Parathyroid adenoma (tissue), 2 donors: ENCODE results near the gene MANEAL.

ENCODE experiments used
- H2AFZ ChIP-seq: fragments of 300-600 bp; sonication (generic); one replicate; pipeline ENCODE4 v1.7.0; 2017; ENCODE audit warnings: antibody characterized with exemption, mild to moderate bottlenecking
- H3K27ac ChIP-seq: fragments of 300-600 bp; sonication (generic); one replicate; pipeline ENCODE4 v1.7.0; 2017
- H3K27me3 ChIP-seq: fragments of 300-600 bp; sonication (generic); one replicate; pipeline ENCODE4 v1.7.0; 2017; ENCODE audit warnings: low read length; ENCODE audit not compliant: control insufficient read depth, insufficient read depth
- H3K36me3 ChIP-seq: fragments of 300-600 bp; sonication (generic); one replicate; pipeline ENCODE4 v1.7.0; 2017; ENCODE audit warnings: low read length; ENCODE audit not compliant: control insufficient read depth, insufficient read depth
- H3K4me1 ChIP-seq: fragments of 300-600 bp; sonication (generic); one replicate; pipeline ENCODE4 v1.7.0; 2017; ENCODE audit warnings: control low read depth
- H3K4me2 ChIP-seq: fragments of 300-600 bp; sonication (generic); one replicate; pipeline ENCODE4 v1.7.0; 2017; ENCODE audit warnings: low read length
- H3K4me3 ChIP-seq: fragments of 300-600 bp; sonication (generic); one replicate; pipeline ENCODE4 v1.7.0; 2017; ENCODE audit warnings: low read depth, low read length
- H3K79me2 ChIP-seq: fragments of 300-600 bp; sonication (generic); one replicate; pipeline ENCODE4 v1.7.0; 2017; ENCODE audit warnings: control low read depth
- H3K9ac ChIP-seq: fragments of 300-600 bp; sonication (generic); one replicate; pipeline ENCODE4 v1.7.0; 2017; ENCODE audit warnings: mild to moderate bottlenecking
- H3K9me3 ChIP-seq: fragments of 300-600 bp; sonication (generic); one replicate; pipeline ENCODE4 v1.7.0; 2017; ENCODE audit warnings: low read length; ENCODE audit not compliant: control insufficient read depth
- TF ChIP-seq, protein P1 (sequence below): fragments of 300-600 bp; sonication (generic); IDR thresholded peaks from one replicate; pipeline ENCODE4 v1.7.0; 2017; ENCODE audit warnings: antibody characterized with exemption, mild to moderate bottlenecking
- donor health status: primary hyperparathyroidism.

Gene MANEAL

DNA sequence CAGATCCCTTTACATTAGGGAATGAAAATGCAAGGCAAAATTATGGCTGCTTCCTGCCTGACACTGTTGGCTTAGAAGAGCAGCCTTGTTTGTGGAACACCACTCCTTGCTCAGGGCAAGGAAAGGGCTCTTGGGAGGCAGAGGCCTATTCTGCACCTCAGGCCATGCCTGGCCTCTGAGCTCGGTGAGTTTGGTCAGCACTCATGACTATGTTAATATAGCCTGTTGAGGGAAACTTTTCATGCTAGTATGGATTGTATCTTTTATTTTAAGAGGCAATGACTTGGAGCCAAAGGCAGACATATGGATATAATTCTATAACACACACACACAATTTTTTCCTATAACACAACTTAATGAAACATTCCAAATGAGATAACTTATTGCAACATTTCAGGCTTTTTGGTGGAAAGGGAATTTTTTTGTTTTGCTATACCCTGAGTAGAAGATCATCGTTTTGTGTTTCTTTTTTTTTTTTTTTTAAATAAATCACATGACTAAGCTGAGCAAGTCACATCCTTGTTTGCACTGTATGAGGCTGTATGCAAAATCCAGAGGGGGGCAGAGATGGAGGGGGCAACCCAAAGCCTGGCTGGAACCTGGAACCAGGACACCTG lies 20.0 kb downstream of the MANEAL start:
- Histone ChIP-seq H3K4me1 (peaks cover 2% of the 10 kb centered on the region), H3K27me3 (no peaks in the 10 kb centered on the region), H3K9me3 (no peaks in the 10 kb centered on the region), H3K27ac (no peak overlapping the region), H3K36me3 (no peaks in the 10 kb centered on the region), H3K9ac (no peak overlapping the region), H2AFZ (no peak overlapping the region), H3K4me2 (no peak overlapping the region), H3K4me3 (no peak overlapping the region), H3K79me2 (no peaks in the 10 kb centered on the region)
- TF ChIP-seq, protein P1, sequence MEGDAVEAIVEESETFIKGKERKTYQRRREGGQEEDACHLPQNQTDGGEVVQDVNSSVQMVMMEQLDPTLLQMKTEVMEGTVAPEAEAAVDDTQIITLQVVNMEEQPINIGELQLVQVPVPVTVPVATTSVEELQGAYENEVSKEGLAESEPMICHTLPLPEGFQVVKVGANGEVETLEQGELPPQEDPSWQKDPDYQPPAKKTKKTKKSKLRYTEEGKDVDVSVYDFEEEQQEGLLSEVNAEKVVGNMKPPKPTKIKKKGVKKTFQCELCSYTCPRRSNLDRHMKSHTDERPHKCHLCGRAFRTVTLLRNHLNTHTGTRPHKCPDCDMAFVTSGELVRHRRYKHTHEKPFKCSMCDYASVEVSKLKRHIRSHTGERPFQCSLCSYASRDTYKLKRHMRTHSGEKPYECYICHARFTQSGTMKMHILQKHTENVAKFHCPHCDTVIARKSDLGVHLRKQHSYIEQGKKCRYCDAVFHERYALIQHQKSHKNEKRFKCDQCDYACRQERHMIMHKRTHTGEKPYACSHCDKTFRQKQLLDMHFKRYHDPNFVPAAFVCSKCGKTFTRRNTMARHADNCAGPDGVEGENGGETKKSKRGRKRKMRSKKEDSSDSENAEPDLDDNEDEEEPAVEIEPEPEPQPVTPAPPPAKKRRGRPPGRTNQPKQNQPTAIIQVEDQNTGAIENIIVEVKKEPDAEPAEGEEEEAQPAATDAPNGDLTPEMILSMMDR: no peak

DNA sequence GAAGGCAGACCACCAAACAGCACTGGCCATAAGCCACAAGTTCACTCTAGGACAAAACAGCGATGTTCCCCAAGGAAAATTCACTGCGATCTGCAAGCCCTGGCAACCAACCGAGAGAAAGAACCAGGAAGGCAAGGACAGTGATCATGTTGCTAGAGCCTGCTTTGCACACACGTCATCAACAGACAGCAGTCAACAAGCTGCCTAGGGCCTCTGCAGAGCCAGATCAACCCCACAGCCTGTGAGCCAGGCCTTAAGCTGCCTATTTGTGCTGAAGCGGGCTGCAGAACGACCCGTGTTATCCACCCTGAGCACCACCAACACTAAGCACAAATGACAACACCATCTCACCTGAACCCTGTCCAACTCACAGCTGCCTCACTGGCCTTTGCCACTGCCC lies 20.6 kb downstream of the MANEAL start:
- no peak overlapping the region for H3K4me2 ChIP-seq
- no peak overlapping the region for H3K27ac ChIP-seq
- no peaks in the 10 kb centered on the region for H3K36me3 ChIP-seq
- no peaks in the 10 kb centered on the region for H3K27me3 ChIP-seq
- no peak overlapping the region for H2AFZ ChIP-seq
- peaks cover 2% of the 10 kb centered on the region for H3K4me1 ChIP-seq
- no peaks in the 10 kb centered on the region for H3K9me3 ChIP-seq
- H3K79me2 ChIP-seq: no peaks in the 10 kb centered on the region
- TF ChIP-seq, protein P1: no peak
- no peak overlapping the region for H3K4me3 ChIP-seq
- H3K9ac ChIP-seq: no peak overlapping the region

DNA sequence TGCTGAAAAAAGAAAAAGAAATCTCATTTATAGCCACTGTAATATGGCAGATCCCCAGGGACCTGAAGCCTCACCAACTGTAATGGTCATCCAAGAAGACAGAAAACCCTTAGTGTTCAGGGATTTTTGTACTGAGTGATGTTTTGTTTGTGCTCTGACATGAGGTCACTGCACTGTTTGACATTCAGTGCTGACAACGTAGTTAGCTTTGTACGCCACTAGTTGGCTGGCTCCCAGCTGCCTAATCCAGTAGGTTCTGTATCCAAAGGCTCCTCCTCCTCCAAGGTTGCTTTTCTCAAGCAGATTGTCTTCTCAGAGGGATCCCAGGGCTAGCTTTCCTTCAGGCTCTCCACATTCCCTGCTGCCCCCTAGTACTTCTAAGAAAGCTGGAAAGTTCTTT lies 23.8 kb downstream of the MANEAL start:
- H3K79me2 ChIP-seq: no peaks in the 10 kb centered on the region
- no peaks in the 10 kb centered on the region for H3K27me3 ChIP-seq
- TF ChIP-seq, protein P1: no peak
- no peaks in the 10 kb centered on the region for H3K36me3 ChIP-seq
- H3K4me1 ChIP-seq: peaks cover 2% of the 10 kb centered on the region
- no peak overlapping the region for H3K4me3 ChIP-seq
- H3K9me3 ChIP-seq: no peaks in the 10 kb centered on the region
- H2AFZ ChIP-seq: no peak overlapping the region
- peak overlapping the region; percentile 16 for H3K4me2 ChIP-seq
- H3K9ac ChIP-seq: no peak overlapping the region
- H3K27ac ChIP-seq: peak overlapping the region; percentile 29

DNA sequence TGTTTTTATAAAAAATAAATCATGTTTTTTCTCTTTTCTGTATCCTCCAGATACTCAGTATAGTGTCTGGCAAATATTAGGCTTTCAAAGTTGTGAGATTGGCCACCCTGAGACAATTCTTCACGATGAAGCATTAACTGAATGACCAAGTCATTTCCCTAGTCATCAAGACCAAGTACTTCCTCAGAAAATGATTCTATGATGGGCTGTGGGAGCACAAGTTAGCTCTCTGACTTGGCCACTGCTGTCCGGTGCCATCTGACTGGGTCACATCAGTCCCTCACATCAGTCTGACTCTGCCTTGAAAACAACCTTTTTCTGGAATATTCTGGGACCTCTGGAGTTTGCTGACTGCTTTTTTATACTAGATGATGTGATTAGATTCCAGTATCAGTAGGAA lies 27.8 kb downstream of the MANEAL start:
- Histone ChIP-seq H3K27ac (no peak overlapping the region), H3K36me3 (no peaks in the 10 kb centered on the region), H3K79me2 (no peaks in the 10 kb centered on the region), H3K4me1 (peaks cover 2% of the 10 kb centered on the region), H3K9ac (no peak overlapping the region), H2AFZ (no peak overlapping the region), H3K9me3 (no peaks in the 10 kb centered on the region), H3K27me3 (no peaks in the 10 kb centered on the region), H3K4me2 (no peak overlapping the region), H3K4me3 (no peak overlapping the region)
- TF ChIP-seq, protein P1: no peak
